SK-N-SH treated with all-trans-retinoic acid at 6 μM for 48 hours (cell line): ENCODE data around the gene HSP90AB1.

Experiments
- CSDC2 ChIP-seq: fragments of 250-450 bp; sonication (Bioruptor Pico); IDR thresholded peaks from 2 replicates; pipeline ENCODE4 v1.5.0; 2020; ENCODE audit warnings: mild to moderate bottlenecking, moderate library complexity
- ISL1 ChIP-seq: fragments of 250-450 bp; sonication (Bioruptor Pico); IDR thresholded peaks from 2 replicates; pipeline ENCODE4 v2.1.2; 2022; ENCODE audit warnings: mild to moderate bottlenecking, moderate library complexity
- OSR1 ChIP-seq: fragments of 250-450 bp; sonication (Bioruptor Pico); IDR thresholded peaks from 2 replicates; pipeline ENCODE4 v1.8.0; 2022; ENCODE audit warnings: moderate library complexity, mild to moderate bottlenecking, inconsistent platforms
- PATZ1 ChIP-seq: fragments of 250-450 bp; sonication (Bioruptor Pico); IDR thresholded peaks from 2 replicates; pipeline ENCODE4 v1.8.0; 2020; ENCODE audit warnings: mild to moderate bottlenecking, moderate library complexity, borderline replicate concordance
- RARB ChIP-seq: fragments of 250-450 bp; sonication (Bioruptor Pico); IDR thresholded peaks from 2 replicates; pipeline ENCODE4 v1.8.0; 2021; ENCODE audit warnings: mild to moderate bottlenecking, moderate library complexity
- SNAI2 ChIP-seq: fragments of 250-450 bp; sonication (Bioruptor Pico); IDR thresholded peaks from 2 replicates; pipeline ENCODE4 v1.5.0; 2020; ENCODE audit warnings: mild to moderate bottlenecking, moderate library complexity
- TSHZ2 ChIP-seq: fragments of 250-450 bp; sonication (Bioruptor Pico); IDR thresholded peaks from 2 replicates; pipeline ENCODE4 v1.5.0; 2020; ENCODE audit warnings: mild to moderate bottlenecking, moderate library complexity
- ZFP3 ChIP-seq: fragments of 250-450 bp; sonication (Bioruptor Pico); IDR thresholded peaks from 2 replicates; pipeline ENCODE4 v1.5.0; 2020; ENCODE audit warnings: mild to moderate bottlenecking, moderate library complexity
- ZFP30 ChIP-seq: fragments of 450-650 bp; formaldehyde crosslinking; IDR thresholded peaks from 2 replicates; pipeline ENCODE4 v1.5.0; 2022; ENCODE audit warnings: mild to moderate bottlenecking, moderate library complexity
- ZNF565 ChIP-seq: fragments of 450-650 bp; formaldehyde crosslinking; conservative IDR thresholded peaks from 2 replicates; pipeline ENCODE4 v1.5.0; 2020; ENCODE audit warnings: low read depth, mild to moderate bottlenecking, moderate library complexity
- ZNF70 ChIP-seq: fragments of 450-650 bp; formaldehyde crosslinking; IDR thresholded peaks from 2 replicates; pipeline ENCODE4 v1.5.0; 2020; ENCODE audit warnings: mild to moderate bottlenecking, moderate library complexity
- TF ChIP-seq, protein P1 (sequence below): fragments of 250-450 bp; sonication (Bioruptor Pico); IDR thresholded peaks from 2 replicates; pipeline ENCODE4 v1.5.1; 2021; ENCODE audit warnings: mild to moderate bottlenecking, moderate library complexity

DNA sequence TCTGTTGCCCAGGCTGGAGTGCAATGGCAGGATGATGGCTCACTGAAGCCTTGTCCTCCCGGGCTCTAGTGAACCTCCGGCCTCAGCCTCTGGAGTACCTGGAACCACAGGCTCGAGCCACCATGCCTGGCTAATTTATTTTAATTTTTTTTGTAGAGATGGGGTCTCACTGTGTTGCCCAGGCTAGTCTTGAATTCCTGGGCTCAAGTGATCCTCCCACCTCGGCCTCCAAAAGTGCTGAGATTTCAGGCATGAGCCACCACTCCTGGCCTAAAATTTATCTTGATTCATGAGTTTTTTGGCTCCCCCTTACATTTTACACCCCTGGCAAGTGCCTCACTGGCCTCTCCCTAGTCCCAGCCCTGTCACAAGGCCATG, 26.0 kb upstream of the HSP90AB1 start:
- TF ChIP-seq ISL1 (no peak), RARB (CRISPR knock-in tag) (no peak), SNAI2 (CRISPR knock-in tag) (no peak), ZFP30 (CRISPR knock-in tag) (no peak), ZNF565 (no peak), TSHZ2 (no peak), OSR1 (no peak), PATZ1 (CRISPR knock-in tag) (no peak), CSDC2 (CRISPR knock-in tag) (no peak), ZFP3 (no peak), ZNF70 (CRISPR knock-in tag) (no peak)
- TF ChIP-seq, protein P1, sequence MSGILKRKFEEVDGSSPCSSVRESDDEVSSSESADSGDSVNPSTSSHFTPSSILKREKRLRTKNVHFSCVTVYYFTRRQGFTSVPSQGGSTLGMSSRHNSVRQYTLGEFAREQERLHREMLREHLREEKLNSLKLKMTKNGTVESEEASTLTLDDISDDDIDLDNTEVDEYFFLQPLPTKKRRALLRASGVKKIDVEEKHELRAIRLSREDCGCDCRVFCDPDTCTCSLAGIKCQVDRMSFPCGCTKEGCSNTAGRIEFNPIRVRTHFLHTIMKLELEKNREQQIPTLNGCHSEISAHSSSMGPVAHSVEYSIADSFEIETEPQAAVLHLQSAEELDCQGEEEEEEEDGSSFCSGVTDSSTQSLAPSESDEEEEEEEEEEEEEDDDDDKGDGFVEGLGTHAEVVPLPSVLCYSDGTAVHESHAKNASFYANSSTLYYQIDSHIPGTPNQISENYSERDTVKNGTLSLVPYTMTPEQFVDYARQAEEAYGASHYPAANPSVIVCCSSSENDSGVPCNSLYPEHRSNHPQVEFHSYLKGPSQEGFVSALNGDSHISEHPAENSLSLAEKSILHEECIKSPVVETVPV (CRISPR knock-in tag), result no peak
